PC-3 (cell line): ENCODE data around the gene SORL1. TPM values are rescaled to one million over a fixed set of nuclear protein-coding genes. Genes with fewer than 3 reads are reported as not detected.

Experiments
- ATAC-seq: fragments of 200-7000 bp; cut with Tn5 transposase; 2 replicates; pipeline ENCODE4 v1.9.1; 2020; ENCODE audit warnings: mild to moderate bottlenecking, moderate library complexity
- BruUV-seq: library from RNA; stranded (reverse); fragments of 400-500 nt; replicated peaks from 2 replicates; lab custom pipeline; 2021; lab: Mats Ljungman, UMichigan
- CTCF ChIA-PET: fragments of 300-600 bp; sonication (Branson Sonifier 250); formaldehyde crosslinking; loops from one replicate; lab custom pipeline; 2022; ENCODE audit warnings: antibody characterized with exemption; lab: Charles Lee
- POLR2A ChIA-PET: fragments of 300-600 bp; sonication (Branson Sonifier 250); formaldehyde crosslinking; loops from one replicate; lab custom pipeline; 2022; ENCODE audit warnings: antibody characterized with exemption; ENCODE audit not compliant: unreplicated experiment; lab: Charles Lee
- DNase-seq: peaks from one replicate; pipeline ENCODE4 v3.0.0-alpha.2; 2015
- H2AFZ ChIP-seq: fragments of 300-600 bp; sonication (generic); 2 replicates; pipeline ENCODE4 v1.6.0; 2016; ENCODE audit warnings: antibody characterized with exemption, low read length
- H3F3A ChIP-seq: fragments of 300-600 bp; sonication (generic); one replicate; pipeline ENCODE4 v1.6.0; 2017; ENCODE audit warnings: antibody characterized with exemption, low read length, control low read depth, mild to moderate bottlenecking; ENCODE audit not compliant: unreplicated experiment
- H3K27ac ChIP-seq: fragments of 300-600 bp; sonication (generic); 2 replicates; pipeline ENCODE4 v1.5.1; 2016; ENCODE audit warnings: mild to moderate bottlenecking, low read length
- H3K27me3 ChIP-seq: fragments of 300-600 bp; sonication (generic); 2 replicates; pipeline ENCODE4 v1.6.1; 2016; ENCODE audit warnings: low read length, mixed read lengths
- H3K36me3 ChIP-seq: fragments of 300-600 bp; sonication (generic); 2 replicates; pipeline ENCODE4 v1.6.1; 2016; ENCODE audit warnings: low read depth, mixed run types, low read length, mixed read lengths
- H3K4me1 ChIP-seq: fragments of 300-600 bp; sonication (generic); 2 replicates; pipeline ENCODE4 v1.5.1; 2016; ENCODE audit warnings: low read length; ENCODE audit not compliant: insufficient read depth
- H3K4me2 ChIP-seq: fragments of 300-600 bp; sonication (generic); 2 replicates; pipeline ENCODE4 v1.6.0; 2016; ENCODE audit warnings: low read length
- H3K4me3 ChIP-seq: fragments of 300-600 bp; sonication (generic); 2 replicates; pipeline ENCODE4 v1.5.1; 2016; ENCODE audit warnings: mild to moderate bottlenecking, low read length, mixed read lengths
- H3K79me2 ChIP-seq: fragments of 300-600 bp; sonication (generic); 2 replicates; pipeline ENCODE4 v1.6.1; 2017; ENCODE audit warnings: low read length, mixed read lengths
- H3K9ac ChIP-seq: fragments of 300-600 bp; sonication (generic); 2 replicates; pipeline ENCODE4 v1.6.0; 2016; ENCODE audit warnings: mild to moderate bottlenecking, low read length
- H3K9me2 ChIP-seq: fragments of 300-600 bp; sonication (generic); replicated peaks from 2 replicates; pipeline ENCODE4 v1.6.1; 2016; ENCODE audit warnings: mixed run types, low read length, mixed read lengths
- H3K9me3 ChIP-seq: fragments of 300-600 bp; sonication (generic); 2 replicates; pipeline ENCODE4 v1.6.1; 2016; ENCODE audit warnings: low read length, mixed read lengths
- H4K20me1 ChIP-seq: fragments of 300-600 bp; sonication (generic); 2 replicates; pipeline ENCODE4 v1.6.1; 2016; ENCODE audit warnings: low read length, mixed read lengths
- EZH2 ChIP-seq: fragments of 300-600 bp; sonication (generic); IDR thresholded peaks from one replicate; pipeline ENCODE4 v1.6.1; 2017; ENCODE audit warnings: antibody characterized with exemption, mild to moderate bottlenecking, low read length; ENCODE audit not compliant: unreplicated experiment
- EZH2phosphoT487 ChIP-seq: fragments of 300-600 bp; sonication (generic); IDR thresholded peaks from 2 replicates; pipeline ENCODE4 v1.6.1; 2018; ENCODE audit warnings: mild to moderate bottlenecking, antibody characterized with exemption, low read length, borderline replicate concordance
- intact Hi-C: fragments of 100-400 bp; cut with micrococcal nuclease; formaldehyde crosslinking; loops from 2 replicates; pipeline ENCODE4 v1.9.0; 2023
- total RNA-seq: library from RNA; depleted of rRNA; stranded (reverse); fragments of >200 nt; gene quantifications from 2 replicates; pipeline ENCODE4 v1.2.3, GENCODE V29; 2014
- TF ChIP-seq, protein P1 (sequence below): fragments of 300-600 bp; sonication (generic); conservative IDR thresholded peaks from 2 replicates; pipeline ENCODE4 v1.5.1; 2017; ENCODE audit warnings: antibody characterized with exemption, low read depth, mild to moderate bottlenecking, low read length

The SORL1 gene
- total RNA-seq, 1 experiment from 2014 or later: 53.7 TPM

DNA sequence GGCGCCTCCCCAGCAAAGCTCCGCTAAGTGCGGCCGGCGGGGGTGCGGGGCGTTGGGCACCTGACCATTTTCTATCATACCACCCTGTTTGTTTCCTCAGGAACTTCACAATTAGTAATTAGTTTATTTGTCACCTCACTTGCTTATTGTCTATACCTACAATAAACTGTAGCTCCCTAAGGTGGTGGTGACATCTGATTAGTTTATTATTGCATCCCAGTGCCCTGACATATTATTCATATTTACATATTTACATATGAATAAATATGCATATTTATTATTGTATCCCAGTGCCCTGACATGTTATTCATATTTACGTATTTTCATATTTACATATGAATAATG lies 24.7 kb upstream of the SORL1 start:
- no peak; the same call in 1 of the 2 replicates for ATAC-seq
- Histone ChIP-seq H3K27me3 (no peaks in the 10 kb centered on the region), H3K36me3 (no peaks in the 10 kb centered on the region), H3K79me2 (no peaks in the 10 kb centered on the region), H4K20me1 (no peaks in the 10 kb centered on the region), H3K9me3 (no peaks in the 10 kb centered on the region), H3K4me3 (peak overlapping the region; percentile 66), H3K27ac (no peak overlapping the region), H3K9ac (no peak overlapping the region), H2AFZ (peak overlapping the region; percentile 90), H3K9me2 (no peaks in the 10 kb centered on the region), H3F3A (no peaks in the 10 kb centered on the region), H3K4me1 (peaks cover 3% of the 10 kb centered on the region; the same call in 1 of the 2 replicates), H3K4me2 (peak overlapping the region; percentile 94)
- POLR2A ChIA-PET: interaction anchor here (0.6 kb wide), 2 partner anchors 9 to 22 kb away, joined by 5 to 19 read pairs; no protein-coding TSS in a partner anchor
- BruUV-seq: no TSS peak
- DNase-seq: no peak
- intact Hi-C loops: no loop called here
- no peak for TF ChIP-seq EZH2phosphoT487
- TF ChIP-seq, protein P1, sequence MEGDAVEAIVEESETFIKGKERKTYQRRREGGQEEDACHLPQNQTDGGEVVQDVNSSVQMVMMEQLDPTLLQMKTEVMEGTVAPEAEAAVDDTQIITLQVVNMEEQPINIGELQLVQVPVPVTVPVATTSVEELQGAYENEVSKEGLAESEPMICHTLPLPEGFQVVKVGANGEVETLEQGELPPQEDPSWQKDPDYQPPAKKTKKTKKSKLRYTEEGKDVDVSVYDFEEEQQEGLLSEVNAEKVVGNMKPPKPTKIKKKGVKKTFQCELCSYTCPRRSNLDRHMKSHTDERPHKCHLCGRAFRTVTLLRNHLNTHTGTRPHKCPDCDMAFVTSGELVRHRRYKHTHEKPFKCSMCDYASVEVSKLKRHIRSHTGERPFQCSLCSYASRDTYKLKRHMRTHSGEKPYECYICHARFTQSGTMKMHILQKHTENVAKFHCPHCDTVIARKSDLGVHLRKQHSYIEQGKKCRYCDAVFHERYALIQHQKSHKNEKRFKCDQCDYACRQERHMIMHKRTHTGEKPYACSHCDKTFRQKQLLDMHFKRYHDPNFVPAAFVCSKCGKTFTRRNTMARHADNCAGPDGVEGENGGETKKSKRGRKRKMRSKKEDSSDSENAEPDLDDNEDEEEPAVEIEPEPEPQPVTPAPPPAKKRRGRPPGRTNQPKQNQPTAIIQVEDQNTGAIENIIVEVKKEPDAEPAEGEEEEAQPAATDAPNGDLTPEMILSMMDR: no peak
- TF ChIP-seq EZH2: no peak
- CTCF ChIA-PET: interaction anchor here (0.6 to 1.3 kb wide), 4 partner anchors 16 to 235 kb away, joined by 3 to 8 read pairs (median 4); no protein-coding TSS in a partner anchor

DNA sequence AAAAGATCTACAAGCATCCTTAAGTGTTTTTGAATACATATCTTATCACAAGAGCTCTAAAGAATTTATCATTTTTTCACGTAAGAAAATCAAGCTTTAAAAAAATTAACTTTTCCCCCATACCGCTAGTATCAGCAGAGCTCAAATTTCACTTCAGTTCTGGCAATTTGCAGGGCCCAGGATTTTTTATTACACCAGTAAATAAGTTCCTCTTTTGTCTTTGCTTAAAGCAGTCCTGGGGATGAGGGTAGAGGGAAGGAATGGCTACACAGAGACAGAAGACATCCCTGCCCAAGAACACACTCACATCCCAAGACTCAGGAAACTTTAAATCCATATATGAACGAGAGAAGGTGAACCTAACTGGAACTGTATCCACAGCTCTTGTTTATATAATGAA lies 22.6 kb upstream of the SORL1 start:
- DNase-seq: no peak
- no peak overlapping the region for H3K4me3 ChIP-seq
- H4K20me1 ChIP-seq: no peaks in the 10 kb centered on the region
- TF ChIP-seq, protein P1: no peak
- TF ChIP-seq EZH2phosphoT487 (no peak), EZH2 (no peak)
- no peaks in the 10 kb centered on the region for H3K9me2 ChIP-seq
- BruUV-seq: no TSS peak
- ChIA-PET POLR2A (no interaction called here), CTCF (no interaction called here)
- intact Hi-C loops: no loop called here
- no peaks in the 10 kb centered on the region for H3F3A ChIP-seq
- no peaks in the 10 kb centered on the region for H3K27me3 ChIP-seq
- H3K79me2 ChIP-seq: no peaks in the 10 kb centered on the region
- no peak overlapping the region for H3K27ac ChIP-seq
- H2AFZ ChIP-seq: no peak overlapping the region
- no peaks in the 10 kb centered on the region for H3K9me3 ChIP-seq
- no peaks in the 10 kb centered on the region for H3K36me3 ChIP-seq
- H3K4me2 ChIP-seq: no peak overlapping the region
- H3K4me1 ChIP-seq: peaks cover 3% of the 10 kb centered on the region; the same call in 1 of the 2 replicates
- ATAC-seq: no peak
- no peak overlapping the region for H3K9ac ChIP-seq

DNA sequence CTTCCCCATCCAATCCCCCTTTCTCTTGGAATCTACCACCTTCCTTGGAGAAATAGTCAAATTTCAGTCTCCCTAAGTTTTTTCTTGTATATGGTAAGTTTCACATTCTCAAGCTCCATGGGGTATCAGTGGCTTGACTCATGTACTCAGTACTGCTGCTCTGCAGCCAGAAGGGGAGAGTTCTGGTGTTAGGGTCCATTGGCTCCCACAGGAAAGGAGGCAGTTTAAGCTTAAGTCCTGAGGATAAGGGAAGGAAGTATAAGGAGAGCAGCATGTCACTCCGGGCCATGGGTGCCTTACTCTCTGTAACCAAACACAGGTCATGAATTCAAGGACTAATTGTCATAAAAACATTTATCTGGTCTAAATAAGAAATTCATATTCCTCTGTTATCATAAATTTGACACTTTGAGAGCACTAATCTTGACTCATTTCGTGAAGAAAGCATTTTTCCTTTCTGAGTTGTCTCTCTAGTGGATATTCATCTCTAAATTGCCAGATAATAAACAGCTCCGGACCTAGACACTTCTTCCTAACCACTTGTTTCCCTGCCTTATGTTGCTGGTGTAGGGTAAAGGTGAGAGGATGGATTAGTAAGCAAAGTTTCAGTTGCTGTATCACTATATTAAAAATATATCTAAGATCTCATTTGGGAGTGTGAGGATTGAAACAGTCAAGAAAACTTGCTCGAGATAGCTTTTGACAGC lies 20.1 kb upstream of the SORL1 start:
- CTCF ChIA-PET: interaction anchor here (0.7 kb wide), 1 partner anchor 292 kb away, joined by 3 read pairs; no protein-coding TSS in a partner anchor
- no peak for DNase-seq
- H3K4me3 ChIP-seq: no peak overlapping the region
- no TSS peak for BruUV-seq
- no peaks in the 10 kb centered on the region for H4K20me1 ChIP-seq
- no peaks in the 10 kb centered on the region for H3K9me2 ChIP-seq
- H3F3A ChIP-seq: no peaks in the 10 kb centered on the region
- H3K4me1 ChIP-seq: peaks cover 1% of the 10 kb centered on the region; the same call in 1 of the 2 replicates
- POLR2A ChIA-PET: interaction anchor here (0.8 kb wide), 1 partner anchor 19 kb away, joined by 5 read pairs; no protein-coding TSS in a partner anchor
- H3K9me3 ChIP-seq: no peaks in the 10 kb centered on the region
- H3K4me2 ChIP-seq: no peak overlapping the region
- H3K79me2 ChIP-seq: no peaks in the 10 kb centered on the region
- H3K9ac ChIP-seq: no peak overlapping the region
- ATAC-seq: no peak
- no peaks in the 10 kb centered on the region for H3K36me3 ChIP-seq
- H3K27me3 ChIP-seq: no peaks in the 10 kb centered on the region
- no peak overlapping the region for H3K27ac ChIP-seq
- H2AFZ ChIP-seq: no peak overlapping the region
- intact Hi-C loops: no loop called here
- TF ChIP-seq EZH2: no peak
